ENCODE results near the gene PTPRM. TPM values are rescaled to one million over a fixed set of nuclear protein-coding genes. Genes with fewer than 3 reads are reported as not detected.

Gene PTPRM
- total RNA-seq, 1 experiment from 2014 or later = 100.0 TPM

GRCh38 chr18:7878265-7879211 is 311.4 kb downstream of the PTPRM start:
- H3K9me3 Mint-ChIP-seq (ENCODE audit: unreplicated experiment) = no peaks in the 10 kb centered on the region
- DNase-seq = no peak

GRCh38 chr18:7879717-7880116 is 312.6 kb downstream of the PTPRM start:
- Histone ChIP-seq H3K36me3 (ENCODE audit: control insufficient read depth, insufficient read depth, low read length) (0 out of 2 replicates have a peak, but pooled peaks cover 2% of the 10 kb centered on the region), H3K27me3 (replicated peaks; ENCODE audit: control insufficient read depth, insufficient read depth, low read length) (no peaks in the 10 kb centered on the region), H3K9me3 (no peaks in the 10 kb centered on the region; the same call in 1 of the 2 replicates), H3K4me3 (ENCODE audit: low read depth, low read length) (no peak overlapping the region), H3K4me1 (peaks cover 22% of the 10 kb centered on the region)
- no peaks in the 10 kb centered on the region for H3K9me3 Mint-ChIP-seq (ENCODE audit: unreplicated experiment)
- BruUV-seq (replicated peaks) = no TSS peak
- intact Hi-C loops (cut with micrococcal nuclease; ENCODE audit: unreplicated experiment) = no loop called here
- H3K4me3 Mint-ChIP-seq (ENCODE audit: unreplicated experiment) = no peak overlapping the region
- TF ChIP-seq, protein P1, sequence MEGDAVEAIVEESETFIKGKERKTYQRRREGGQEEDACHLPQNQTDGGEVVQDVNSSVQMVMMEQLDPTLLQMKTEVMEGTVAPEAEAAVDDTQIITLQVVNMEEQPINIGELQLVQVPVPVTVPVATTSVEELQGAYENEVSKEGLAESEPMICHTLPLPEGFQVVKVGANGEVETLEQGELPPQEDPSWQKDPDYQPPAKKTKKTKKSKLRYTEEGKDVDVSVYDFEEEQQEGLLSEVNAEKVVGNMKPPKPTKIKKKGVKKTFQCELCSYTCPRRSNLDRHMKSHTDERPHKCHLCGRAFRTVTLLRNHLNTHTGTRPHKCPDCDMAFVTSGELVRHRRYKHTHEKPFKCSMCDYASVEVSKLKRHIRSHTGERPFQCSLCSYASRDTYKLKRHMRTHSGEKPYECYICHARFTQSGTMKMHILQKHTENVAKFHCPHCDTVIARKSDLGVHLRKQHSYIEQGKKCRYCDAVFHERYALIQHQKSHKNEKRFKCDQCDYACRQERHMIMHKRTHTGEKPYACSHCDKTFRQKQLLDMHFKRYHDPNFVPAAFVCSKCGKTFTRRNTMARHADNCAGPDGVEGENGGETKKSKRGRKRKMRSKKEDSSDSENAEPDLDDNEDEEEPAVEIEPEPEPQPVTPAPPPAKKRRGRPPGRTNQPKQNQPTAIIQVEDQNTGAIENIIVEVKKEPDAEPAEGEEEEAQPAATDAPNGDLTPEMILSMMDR (IDR thresholded peaks at IDR 0.05; ENCODE audit: insufficient read depth in 1 of 2, low read depth in 1 of 2, low read length in 1 of 2, severe bottlenecking in 1 of 2, unreplicated experiment in 1 of 2) = no peak
- H3K27ac Mint-ChIP-seq (ENCODE audit: unreplicated experiment) = no peak overlapping the region
- H3K4me1 Mint-ChIP-seq (ENCODE audit: low read depth, unreplicated experiment) = peaks cover 19% of the 10 kb centered on the region
- H3K36me3 Mint-ChIP-seq (ENCODE audit: insufficient read depth, unreplicated experiment) = peaks cover 19% of the 10 kb centered on the region
- no peak for DNase-seq
- POLR2A ChIA-PET = no interaction called here
- CTCF ChIA-PET = no interaction called here
- no peaks in the 10 kb centered on the region for H3K27me3 Mint-ChIP-seq (ENCODE audit: insufficient read depth, unreplicated experiment)

More at GRCh38 chr18:7878265-7879211, 311.4 kb downstream of the PTPRM start:
- Histone ChIP-seq H3K36me3 (ENCODE audit: control insufficient read depth, insufficient read depth, low read length) (0 out of 2 replicates have a peak, but pooled peaks cover 2% of the 10 kb centered on the region), H3K4me3 (ENCODE audit: low read depth, low read length) (no peak overlapping the region), H3K9me3 (no peaks in the 10 kb centered on the region; the same call in 1 of the 2 replicates), H3K4me1 (peaks cover 22% of the 10 kb centered on the region), H3K27me3 (replicated peaks; ENCODE audit: control insufficient read depth, insufficient read depth, low read length) (no peaks in the 10 kb centered on the region)
- intact Hi-C loops (cut with micrococcal nuclease; ENCODE audit: unreplicated experiment) = no loop called here
- Mint-ChIP-seq H3K4me3 (ENCODE audit: unreplicated experiment) (no peak overlapping the region), H3K27me3 (ENCODE audit: insufficient read depth, unreplicated experiment) (no peaks in the 10 kb centered on the region), H3K36me3 (ENCODE audit: insufficient read depth, unreplicated experiment) (peaks cover 19% of the 10 kb centered on the region), H3K4me1 (ENCODE audit: low read depth, unreplicated experiment) (peaks cover 19% of the 10 kb centered on the region), H3K27ac (ENCODE audit: unreplicated experiment) (no peak overlapping the region)
- ChIA-PET POLR2A (no interaction called here), CTCF (no interaction called here)
- no TSS peak for BruUV-seq (replicated peaks)
- TF ChIP-seq, protein P1 (IDR thresholded peaks at IDR 0.05; ENCODE audit: insufficient read depth in 1 of 2, low read depth in 1 of 2, low read length in 1 of 2, severe bottlenecking in 1 of 2, unreplicated experiment in 1 of 2) = no peak

DNA sequence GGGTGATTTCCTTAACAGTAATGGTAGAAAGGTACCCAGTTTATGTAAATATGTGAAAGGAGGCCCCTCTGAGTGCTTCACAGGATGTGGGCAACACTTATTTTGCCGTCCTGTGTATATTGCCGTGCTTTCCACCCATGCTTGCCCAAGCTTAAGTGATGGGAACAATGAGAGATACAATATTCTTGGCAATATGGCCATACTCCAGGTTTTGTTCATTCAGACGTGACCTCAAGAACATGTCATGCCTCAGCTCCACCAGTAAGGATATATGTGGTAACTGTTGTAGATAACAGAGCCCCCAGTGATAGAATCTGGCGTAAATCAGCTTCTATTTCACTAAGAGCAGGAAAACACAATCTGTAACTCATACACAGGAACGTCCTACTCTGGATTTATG is 318.7 kb downstream of the PTPRM start:
- TF ChIP-seq, protein P1 (IDR thresholded peaks at IDR 0.05; ENCODE audit: insufficient read depth in 1 of 2, low read depth in 1 of 2, low read length in 1 of 2, severe bottlenecking in 1 of 2, unreplicated experiment in 1 of 2) = no peak
- Mint-ChIP-seq H3K4me1 (ENCODE audit: low read depth, unreplicated experiment) (peaks cover 21% of the 10 kb centered on the region), H3K4me3 (ENCODE audit: unreplicated experiment) (no peak overlapping the region), H3K9me3 (ENCODE audit: unreplicated experiment) (no peaks in the 10 kb centered on the region), H3K27me3 (ENCODE audit: insufficient read depth, unreplicated experiment) (no peaks in the 10 kb centered on the region), H3K36me3 (ENCODE audit: insufficient read depth, unreplicated experiment) (peaks cover 41% of the 10 kb centered on the region), H3K27ac (ENCODE audit: unreplicated experiment) (no peak overlapping the region)
- ChIA-PET CTCF (no interaction called here), POLR2A (interaction anchor here (0.5 kb wide), 1 partner anchor 811 kb away, joined by 5 read pairs; no protein-coding TSS in a partner anchor)
- Histone ChIP-seq H3K4me1 (peaks cover 19% of the 10 kb centered on the region), H3K36me3 (ENCODE audit: control insufficient read depth, insufficient read depth, low read length) (no peaks in the 10 kb centered on the region), H3K27me3 (replicated peaks; ENCODE audit: control insufficient read depth, insufficient read depth, low read length) (no peaks in the 10 kb centered on the region), H3K9me3 (no peaks in the 10 kb centered on the region), H3K4me3 (ENCODE audit: low read depth, low read length) (no peak overlapping the region)
- intact Hi-C loops (cut with micrococcal nuclease; ENCODE audit: unreplicated experiment) = no loop called here
- DNase-seq = no peak
- no TSS peak for BruUV-seq (replicated peaks)

Measured in Caco-2 (cell line).